HG03066 (cell line): ENCODE results near the gene PPP4R2.

Experiments
- ATAC-seq: cut with Tn5 transposase; IDR thresholded peaks from one replicate; pipeline ENCODE4 v1.9.1; 2021; ENCODE audit warnings: low read depth; ENCODE audit not compliant: unreplicated experiment

The PPP4R2 gene

GRCh38 chr3:73018790-73019441 is 22.3 kb downstream of the PPP4R2 start:
- ATAC-seq: no peak

GRCh38 chr3:73021301-73021835 is 24.8 kb downstream of the PPP4R2 start:
- no peak for ATAC-seq

GRCh38 chr3:73024836-73025235 is 28.2 kb downstream of the PPP4R2 start:
- no peak for ATAC-seq

GRCh38 chr3:73026111-73026759 is 29.6 kb downstream of the PPP4R2 start:
- ATAC-seq: no peak

DNA sequence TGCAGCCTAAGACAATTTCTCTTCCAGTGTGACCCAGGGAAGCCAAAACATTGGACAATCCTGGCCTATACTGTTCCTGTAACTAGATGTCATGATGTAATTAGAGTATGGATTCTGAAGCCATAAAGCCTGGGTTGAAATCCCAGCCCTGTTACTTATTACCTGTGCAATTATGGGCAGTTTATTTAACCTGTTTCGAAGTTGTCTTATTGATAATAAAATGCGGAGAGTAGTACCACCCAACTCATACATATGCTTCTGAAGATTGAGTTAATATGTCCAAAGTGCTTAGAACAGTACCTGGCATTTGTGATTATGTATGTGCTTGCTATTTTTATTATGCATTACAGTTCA is 30.1 kb downstream of the PPP4R2 start:
- ATAC-seq: no peak

- no peak for ATAC-seq
Observed at GRCh38 chr3:73028803-73029202, 32.2 kb downstream of the PPP4R2 start.

DNA sequence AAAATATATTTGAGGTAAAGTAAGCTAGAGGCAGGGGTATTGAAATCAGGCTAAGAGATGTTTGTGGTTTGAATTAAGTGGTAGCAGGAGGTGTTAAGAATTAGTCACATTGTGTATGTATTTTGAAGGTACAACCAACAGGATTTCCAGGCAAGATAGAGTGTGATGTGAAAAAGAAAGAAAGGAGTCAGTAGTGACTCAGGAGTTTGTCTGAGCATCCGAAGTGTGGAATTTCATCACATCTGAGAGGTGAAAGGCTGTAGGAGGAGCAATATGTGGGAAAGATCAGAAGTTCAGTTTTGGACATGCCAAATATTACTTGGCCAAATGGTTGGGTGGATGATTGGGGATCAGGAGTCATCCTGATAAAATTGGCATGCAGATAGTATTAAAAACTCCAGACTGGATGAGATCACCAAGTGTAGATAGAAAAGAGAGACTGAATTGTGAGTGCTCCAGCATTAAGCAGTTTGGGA is 32.7 kb downstream of the PPP4R2 start:
- no peak for ATAC-seq

DNA sequence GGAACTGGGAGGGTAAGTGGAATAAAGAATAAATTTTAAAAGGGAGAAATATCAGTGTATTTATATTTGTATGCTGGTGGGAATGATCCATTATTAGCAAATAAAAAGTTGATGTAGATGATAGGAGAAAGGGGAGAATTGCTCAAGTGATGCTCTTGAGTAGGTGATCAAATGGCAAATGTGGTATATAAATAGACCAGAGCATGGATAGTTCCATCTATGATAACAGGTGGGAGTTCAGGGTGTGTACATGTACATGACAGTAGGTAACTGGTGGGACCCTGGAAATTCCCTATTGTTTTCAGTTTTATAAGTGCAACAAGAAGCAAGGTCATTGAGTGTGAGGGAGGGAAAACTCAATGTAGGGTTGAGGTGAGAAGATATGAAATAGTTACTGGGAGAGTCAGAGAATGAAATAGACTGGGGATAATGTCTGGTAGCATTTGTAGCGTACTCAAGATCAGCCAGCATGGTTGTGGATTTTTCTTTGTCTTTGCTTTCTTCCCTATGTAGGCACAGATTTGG is 33.5 kb downstream of the PPP4R2 start:
- ATAC-seq: no peak

DNA sequence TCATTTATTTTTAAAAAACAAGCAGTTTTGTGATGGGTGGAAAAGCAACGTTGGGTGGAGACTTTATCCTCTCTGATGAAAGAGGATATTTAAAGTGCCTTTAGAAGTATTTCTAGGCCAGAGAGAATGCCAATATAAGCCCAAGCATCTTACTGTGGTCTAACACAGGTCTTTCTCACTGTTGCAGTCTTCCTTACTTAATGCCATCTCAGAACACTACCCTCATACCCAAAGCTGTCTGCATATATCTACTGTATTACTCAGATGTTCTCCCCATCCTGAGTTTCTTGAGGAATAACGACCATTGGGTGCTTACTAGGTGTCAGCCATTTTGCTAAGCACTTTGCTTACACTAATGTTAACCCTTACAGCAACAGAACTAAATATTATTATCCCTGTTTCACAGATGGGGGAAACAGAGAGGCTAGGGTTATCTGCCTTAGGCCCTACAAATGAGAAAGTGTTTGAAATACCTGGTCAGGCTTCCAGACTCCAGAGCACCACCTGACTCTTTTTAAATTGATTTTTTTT is 35.0 kb downstream of the PPP4R2 start:
- no peak for ATAC-seq

- ATAC-seq: no peak
Observed at GRCh38 chr3:73036694-73037591, 40.3 kb downstream of the PPP4R2 start.

DNA sequence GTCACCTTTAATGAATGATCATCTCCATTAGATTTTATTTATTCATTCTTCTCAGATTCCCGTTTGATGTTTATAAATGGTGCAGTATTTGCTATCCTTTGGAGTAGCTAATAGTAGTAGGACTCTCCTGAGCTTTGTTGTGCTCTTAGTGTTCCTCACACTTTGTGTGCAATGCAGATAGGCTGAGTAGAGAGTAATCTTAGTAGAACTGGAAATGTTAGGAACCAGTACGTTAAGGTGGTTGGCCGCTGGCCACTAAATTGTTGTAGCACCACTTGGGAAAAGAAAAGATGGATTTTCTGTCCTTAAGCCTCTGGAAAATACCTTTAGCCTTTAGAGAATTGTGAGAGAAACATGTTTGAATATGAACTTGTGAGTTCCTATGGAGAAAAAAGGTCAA is 44.9 kb downstream of the PPP4R2 start:
- no peak for ATAC-seq

- no peak for ATAC-seq
Observed at GRCh38 chr3:73043414-73043813, 46.8 kb downstream of the PPP4R2 start.

DNA sequence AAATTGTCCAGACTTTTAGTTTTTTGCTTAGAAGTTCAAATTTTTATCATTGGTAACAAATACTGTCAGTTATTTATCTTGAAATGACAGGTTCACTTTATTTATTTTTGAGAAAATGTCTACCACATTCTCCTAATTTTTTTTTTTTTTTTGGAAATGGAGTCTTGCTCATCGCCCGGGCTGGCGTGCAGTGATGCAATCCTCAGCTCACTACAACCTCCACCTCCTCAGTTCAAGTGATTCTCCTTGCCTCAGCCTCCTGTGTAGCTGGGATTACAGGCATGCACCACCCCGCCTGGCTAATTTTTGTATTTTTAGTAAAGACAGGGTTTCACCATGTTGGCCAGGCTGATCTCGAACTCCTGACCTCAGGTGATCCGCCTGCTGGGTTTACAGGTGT is 48.8 kb downstream of the PPP4R2 start:
- ATAC-seq: no peak

DNA sequence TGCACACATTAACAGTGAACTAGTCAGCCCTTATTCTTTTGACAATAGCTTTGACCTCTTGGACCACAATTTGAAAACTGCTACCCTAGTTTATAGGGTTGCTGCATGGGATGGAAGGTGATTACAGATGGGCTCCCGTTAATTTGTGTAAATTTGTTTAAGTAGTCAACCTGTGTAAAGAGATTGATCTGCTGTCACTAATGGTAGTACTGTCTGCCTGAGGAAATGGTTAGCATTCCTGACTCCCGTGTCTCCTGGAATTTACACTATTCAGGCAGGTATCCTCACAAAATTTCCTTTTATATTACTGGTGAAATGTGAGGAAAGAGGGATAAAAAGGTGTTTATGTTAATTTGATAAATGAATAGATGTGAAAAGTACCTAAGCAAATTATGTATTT is 49.6 kb downstream of the PPP4R2 start:
- no peak for ATAC-seq

- ATAC-seq: no peak
Observed at GRCh38 chr3:73049319-73049718, 52.7 kb downstream of the PPP4R2 start.

GRCh38 chr3:73052857-73053256 is 56.2 kb downstream of the PPP4R2 start:
- ATAC-seq: no peak

- ATAC-seq: no peak
Observed at GRCh38 chr3:73055583-73055982, 59.0 kb downstream of the PPP4R2 start.

DNA sequence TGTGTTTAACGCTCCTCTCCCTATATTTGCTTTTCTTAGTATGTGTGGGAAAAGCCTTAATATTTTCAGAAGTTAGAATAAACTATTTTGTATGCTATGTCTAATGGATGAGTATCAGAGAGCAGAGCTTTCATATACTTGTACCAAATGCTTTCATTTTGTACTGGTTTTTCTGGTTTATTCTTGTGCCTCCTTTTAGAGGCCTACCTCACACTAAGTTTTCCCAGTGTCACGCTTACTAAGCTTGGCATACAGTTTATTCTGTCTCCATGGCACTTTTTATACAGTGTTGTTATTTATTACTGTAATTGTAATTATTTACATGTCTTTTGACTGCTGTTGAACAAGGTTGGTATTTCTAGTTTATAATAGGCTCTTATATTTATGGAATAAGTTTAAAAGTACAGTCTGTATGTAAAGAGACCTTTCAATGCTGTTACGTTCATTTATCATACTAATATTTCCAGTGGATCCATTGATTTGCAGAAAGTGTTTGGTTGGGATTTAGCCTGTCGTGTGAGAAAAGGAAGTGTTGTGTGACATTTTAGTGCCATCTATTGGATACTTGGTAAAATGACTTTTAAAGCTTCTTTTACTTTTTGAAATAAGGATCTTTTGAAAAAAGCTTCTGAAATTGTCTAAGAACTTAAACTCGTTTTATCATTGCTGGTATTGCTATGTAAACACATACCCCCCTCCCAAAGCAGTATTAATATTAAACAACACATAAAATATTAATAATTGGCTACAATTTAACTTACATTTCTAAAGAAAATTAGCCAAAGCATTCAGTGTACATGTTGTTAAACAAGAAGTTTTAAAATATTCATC is 59.6 kb downstream of the PPP4R2 start:
- no peak for ATAC-seq

- ATAC-seq: no peak
Observed at GRCh38 chr3:73056845-73057150, 60.2 kb downstream of the PPP4R2 start.

GRCh38 chr3:73060302-73060723 is 63.7 kb downstream of the PPP4R2 start:
- no peak for ATAC-seq
